Measurements from ENCODE around the gene LRRC42.

DNA sequence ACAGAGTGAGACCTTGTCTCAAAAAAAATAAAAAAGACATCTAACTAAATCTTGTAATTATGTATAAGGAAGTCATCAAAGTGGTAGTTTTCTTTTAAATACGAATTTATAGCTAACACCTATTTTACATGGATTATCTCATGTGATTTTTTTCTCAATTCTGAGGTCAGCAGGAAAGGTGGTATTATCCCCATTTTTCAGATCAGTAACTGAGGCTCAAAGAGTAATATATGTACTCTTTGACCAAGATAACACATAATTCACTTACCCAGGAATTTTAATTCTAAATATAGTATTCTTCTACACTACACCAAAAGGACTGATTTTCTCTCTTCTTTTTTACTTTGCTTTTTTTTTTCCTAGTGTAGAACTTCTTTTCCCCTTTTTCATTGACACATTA is 9.7 kb upstream of the LRRC42 start:
- TF ChIP-seq CTCF (IDR thresholded peaks at IDR 0.05) (no peak), POLR2A (IDR thresholded peaks at IDR 0.05) (no peak)
